Endodermal cell (in vitro differentiated cells): ENCODE data around the gene CACNA1D. TPM values are rescaled to one million over a fixed set of nuclear protein-coding genes. Genes with fewer than 3 reads are reported as not detected.

Experiments
- DNase-seq: peaks from one replicate; pipeline ENCODE4 v3.0.0-alpha.2; 2017
- H3K27ac ChIP-seq: 2 replicates; pipeline ENCODE4 v1.5.1; 2013; ENCODE audit warnings: mild to moderate bottlenecking, low read depth, low read length, moderate library complexity
- H3K27me3 ChIP-seq: 2 replicates; pipeline ENCODE4 v1.6.1; 2013; ENCODE audit warnings: mild to moderate bottlenecking, low read length, moderate library complexity; ENCODE audit not compliant: insufficient read depth, control insufficient read depth, poor library complexity, severe bottlenecking
- H3K36me3 ChIP-seq: 2 replicates; pipeline ENCODE4 v1.7.0; 2013; ENCODE audit warnings: mild to moderate bottlenecking, low read length, moderate library complexity; ENCODE audit not compliant: control insufficient read depth, insufficient read depth
- H3K4me1 ChIP-seq: one replicate; pipeline ENCODE4 v1.7.0; 2013; ENCODE audit warnings: low read length; ENCODE audit not compliant: control insufficient read depth, insufficient read depth
- H3K4me3 ChIP-seq: 2 replicates; pipeline ENCODE4 v1.5.1; 2013; ENCODE audit warnings: mild to moderate bottlenecking, low read length, moderate library complexity
- H3K9ac ChIP-seq: 2 replicates; pipeline ENCODE4 v1.6.1; 2013; ENCODE audit warnings: mild to moderate bottlenecking, low read length, moderate library complexity; ENCODE audit not compliant: poor library complexity, severe bottlenecking; ENCODE audit errors: extremely low read depth
- H3K9me3 ChIP-seq: 2 replicates; pipeline ENCODE4 v1.6.1; 2013; ENCODE audit warnings: mild to moderate bottlenecking, low read length, moderate library complexity; ENCODE audit not compliant: control insufficient read depth
- H3K27ac Mint-ChIP-seq: 2 replicates; pipeline ENCODE4 v1.8.0; 2020; ENCODE audit warnings: mixed read lengths
- H3K27me3 Mint-ChIP-seq: 2 replicates; pipeline ENCODE4 v1.8.0; 2021; ENCODE audit warnings: mild to moderate bottlenecking, mixed read lengths; ENCODE audit not compliant: insufficient read depth
- H3K36me3 Mint-ChIP-seq: 2 replicates; pipeline ENCODE4 v1.8.0; 2020; ENCODE audit warnings: low read depth, mixed read lengths
- H3K4me1 Mint-ChIP-seq: 2 replicates; pipeline ENCODE4 v1.8.0; 2020; ENCODE audit warnings: mixed read lengths
- H3K4me3 Mint-ChIP-seq: 2 replicates; pipeline ENCODE4 v1.8.0; 2020; ENCODE audit warnings: mild to moderate bottlenecking, moderate library complexity, mixed read lengths
- H3K9me3 Mint-ChIP-seq: 2 replicates; pipeline ENCODE4 v1.8.0; 2020; ENCODE audit warnings: mild to moderate bottlenecking, mixed read lengths
- CTCF ChIP-seq: fragments of 200-600 bp; sonication (generic); conservative IDR thresholded peaks from 2 replicates; pipeline ENCODE4 v1.5.0; 2021; ENCODE audit warnings: antibody characterized with exemption, mild to moderate bottlenecking
- WGBS, 2 experiments: methylation state at CpG; one replicate each; pipeline versions ENCODE4 v1.1.5 to v1.1.7; 2013; ENCODE audit warnings: missing lambda C conversion rate in 2 of 2, mixed read lengths in 1 of 2; ENCODE audit not compliant: insufficient coverage in 1 of 2, insufficient read length in 1 of 2; 5-methylcytosine and 5-hydroxymethylcytosine counted together
- total RNA-seq, 2 donors: library from RNA; stranded (reverse); fragmentation: NEBNext Ultra II Directional in 1 of 2; extraction: Animal tissue kit (Norgen Biotek cat#: 25700) in 1 of 2; gene quantifications; 2 replicates in 1 of 2; 3 replicates in 1 of 2; pipeline ENCODE4 v1.2.1, GENCODE V29; 2021

The CACNA1D gene
- total RNA-seq, 2 donors from 2014 or later, result 2.2 to 3.8 TPM

DNA sequence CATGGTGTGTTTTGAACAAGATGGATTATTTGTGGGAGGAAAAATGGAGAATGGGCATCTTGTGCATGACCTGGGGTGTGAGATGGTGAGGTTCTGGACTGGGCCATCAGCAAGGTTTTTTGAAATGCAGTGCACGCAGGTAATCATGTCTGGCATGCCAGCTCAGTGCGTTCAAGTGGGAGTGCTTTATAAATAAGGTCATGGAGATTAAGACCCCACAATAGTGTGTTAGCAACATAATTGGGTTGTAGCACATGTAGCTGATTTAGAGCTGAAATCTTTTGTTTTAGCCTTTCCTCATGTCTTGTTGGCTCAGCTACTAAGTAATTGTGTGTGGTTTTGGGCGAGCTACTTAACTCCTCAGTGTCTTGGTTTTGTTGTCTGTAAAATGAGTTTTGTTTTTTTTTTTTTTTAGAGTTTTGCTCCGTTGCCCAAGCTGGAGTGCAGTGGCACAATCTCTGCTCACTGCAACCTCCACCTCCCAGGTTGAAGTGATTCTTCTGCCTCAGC lies 3.9 kb upstream of the CACNA1D start:
- Mint-ChIP-seq H3K4me1 (peaks cover 34% of the 10 kb centered on the region), H3K36me3 (no peaks in the 10 kb centered on the region), H3K27me3 (peaks cover 40% of the 10 kb centered on the region), H3K9me3 (no peaks in the 10 kb centered on the region), H3K4me3 (no peak overlapping the region), H3K27ac (no peak overlapping the region)
- WGBS, 2 experiments, result 92 to 96% methylated on average over 3 to 4 of the region's 4 CpGs
- no peak for DNase-seq
- no peak overlapping the region for H3K4me3 ChIP-seq
- H3K4me1 ChIP-seq, result peaks cover 3% of the 10 kb centered on the region
- peaks cover 35% of the 10 kb centered on the region for H3K27me3 ChIP-seq
- no peak overlapping the region for H3K9ac ChIP-seq
- H3K9me3 ChIP-seq, result no peaks in the 10 kb centered on the region
- no peak overlapping the region for H3K27ac ChIP-seq
- H3K36me3 ChIP-seq, result no peaks in the 10 kb centered on the region
- no peak for TF ChIP-seq CTCF

DNA sequence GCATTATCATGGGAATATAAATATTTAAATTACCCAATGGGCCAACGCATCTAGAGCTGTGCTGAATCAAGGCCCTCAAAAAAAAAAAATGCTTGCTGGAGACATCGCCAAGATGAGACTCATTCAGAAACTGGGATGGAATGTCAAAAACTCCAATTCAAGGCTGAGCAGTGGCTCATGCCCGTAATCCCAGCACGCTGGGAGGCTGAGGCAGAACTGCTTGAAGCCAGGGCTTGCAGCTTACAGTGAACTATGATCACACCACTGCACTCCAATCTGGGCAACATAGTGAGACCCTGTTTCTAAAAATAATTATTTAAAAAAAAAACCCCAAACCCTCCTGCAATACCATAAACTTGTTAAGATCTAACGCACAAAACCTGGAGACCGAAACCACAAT lies 3.1 kb upstream of the CACNA1D start:
- peaks cover 45% of the 10 kb centered on the region for H3K27me3 Mint-ChIP-seq
- no peak overlapping the region for H3K4me3 ChIP-seq
- H3K4me1 Mint-ChIP-seq, result peaks cover 37% of the 10 kb centered on the region
- TF ChIP-seq CTCF, result no peak
- peaks cover 42% of the 10 kb centered on the region for H3K27me3 ChIP-seq
- H3K36me3 ChIP-seq, result no peaks in the 10 kb centered on the region
- peaks cover 3% of the 10 kb centered on the region for H3K4me1 ChIP-seq
- no peak overlapping the region for H3K27ac Mint-ChIP-seq
- H3K9ac ChIP-seq, result no peak overlapping the region
- H3K36me3 Mint-ChIP-seq, result no peaks in the 10 kb centered on the region
- WGBS, 2 experiments, result 95 to 96% methylated on average over 6 of the region's 6 CpGs
- no peak for DNase-seq
- H3K27ac ChIP-seq, result no peak overlapping the region
- H3K4me3 Mint-ChIP-seq, result no peak overlapping the region
- H3K9me3 Mint-ChIP-seq, result no peaks in the 10 kb centered on the region
- H3K9me3 ChIP-seq, result no peaks in the 10 kb centered on the region

GRCh38 chr3:53493595-53493962 lies 832 bp upstream of the CACNA1D start:
- no peak overlapping the region for H3K9ac ChIP-seq
- no peak for TF ChIP-seq CTCF
- no peak overlapping the region for H3K27ac Mint-ChIP-seq
- no peaks in the 10 kb centered on the region for H3K36me3 ChIP-seq
- H3K36me3 Mint-ChIP-seq, result no peaks in the 10 kb centered on the region
- no peaks in the 10 kb centered on the region for H3K9me3 ChIP-seq
- peaks cover 63% of the 10 kb centered on the region for H3K27me3 Mint-ChIP-seq
- peaks cover 3% of the 10 kb centered on the region for H3K4me1 ChIP-seq
- 0 to 12% methylated on average over 1 to 11 of the region's 13 CpGs for WGBS, 2 experiments
- peak overlapping the region; percentile 39 for H3K4me3 Mint-ChIP-seq
- H3K4me3 ChIP-seq, result peak overlapping the region; percentile 64
- peaks cover 26% of the 10 kb centered on the region for H3K4me1 Mint-ChIP-seq
- H3K9me3 Mint-ChIP-seq, result no peaks in the 10 kb centered on the region
- no peak for DNase-seq
- H3K27ac ChIP-seq, result no peak overlapping the region
- peaks cover 60% of the 10 kb centered on the region for H3K27me3 ChIP-seq
